Thymus (tissue), 11 donors: ENCODE data around the gene CLSTN2. TPM values are rescaled to one million over a fixed set of nuclear protein-coding genes. Genes with fewer than 3 reads are reported as not detected.

ENCODE experiments used
- DNase-seq, 9 donors: peaks; one replicate each; pipeline ENCODE4 v3.0.0-alpha.2; 2013; ENCODE audit warnings: low spot score in 9 of 9, low read depth in 6 of 9, missing footprints in 1 of 9
- H3K27ac ChIP-seq, 2 donors: one replicate each; pipeline ENCODE4 v1.5.1; 2013; ENCODE audit warnings: control low read depth in 1 of 2, low read depth in 1 of 2, low read length in 1 of 2, mild to moderate bottlenecking in 1 of 2, moderate library complexity in 1 of 2
- H3K27me3 ChIP-seq, 2 donors: one replicate each; pipeline ENCODE4 v1.5.1; 2013; ENCODE audit warnings: low read length in 1 of 2; ENCODE audit not compliant: control insufficient read depth in 2 of 2, insufficient read depth in 1 of 2
- H3K36me3 ChIP-seq, 2 donors: one replicate each; pipeline ENCODE4 v1.5.1; 2013; ENCODE audit warnings: low read length in 1 of 2, mild to moderate bottlenecking in 1 of 2, moderate library complexity in 1 of 2; ENCODE audit not compliant: control insufficient read depth in 2 of 2, insufficient read depth in 2 of 2
- H3K4me1 ChIP-seq, 2 donors: one replicate each; pipeline ENCODE4 v1.5.1; 2013; ENCODE audit warnings: low read length in 2 of 2; ENCODE audit not compliant: control insufficient read depth in 2 of 2, insufficient read depth in 2 of 2
- H3K4me3 ChIP-seq, 2 donors: one replicate each; pipeline ENCODE4 v1.5.1; 2013; ENCODE audit warnings: low read length in 2 of 2, control low read depth in 1 of 2, mild to moderate bottlenecking in 1 of 2
- H3K9me3 ChIP-seq, 2 donors: one replicate each; pipeline ENCODE4 v1.5.1; 2013; ENCODE audit warnings: low read length in 1 of 2, mild to moderate bottlenecking in 1 of 2; ENCODE audit not compliant: control insufficient read depth in 2 of 2, insufficient read depth in 1 of 2
- WGBS: extraction: QIAGEN DNeasy Blood & Tissue Kit; methylation state at CpG from one replicate; pipeline ENCODE4 v1.1.7; 2013; 5-methylcytosine and 5-hydroxymethylcytosine counted together
- polyA plus RNA-seq: library from polyadenylated mRNA; stranded (reverse); fragments of 200-250 nt; gene quantifications from one replicate; pipeline ENCODE4 v1.2.3, GENCODE V29; 2013
- total RNA-seq: library from RNA; stranded (reverse); fragments of 120-200 nt; gene quantifications from one replicate; pipeline ENCODE4 v1.2.4, GENCODE V29; 2013
- donor health status: healthy.

Gene CLSTN2
- total and polyA plus RNA-seq, 2 donors = 0.25 to 0.61 TPM

DNA sequence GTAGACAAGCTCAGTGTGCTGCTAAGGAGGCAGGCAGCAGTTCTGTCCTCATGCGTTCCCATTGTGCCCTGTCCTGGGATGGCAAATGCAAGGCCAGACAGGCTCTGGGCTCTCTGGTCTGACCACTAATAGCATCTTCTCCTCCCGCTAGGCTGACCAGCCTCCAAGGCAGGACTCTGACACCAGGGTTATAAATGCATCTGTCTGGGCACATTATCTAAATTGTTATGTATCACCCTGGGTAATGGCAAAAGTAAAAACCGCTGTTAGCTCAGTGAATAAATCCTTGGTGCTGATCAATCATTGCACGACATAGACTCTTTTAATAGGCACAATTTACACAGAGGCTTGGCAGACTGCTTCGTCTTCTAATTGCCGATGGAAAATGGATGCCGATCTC, 85.6 kb downstream of the CLSTN2 start:
- Histone ChIP-seq H3K36me3 (no peaks in the 10 kb centered on the region), H3K4me1 (no peaks in the 10 kb centered on the region), H3K4me3 (no peak overlapping the region), H3K9me3 (no peaks in the 10 kb centered on the region), H3K27me3 (no peaks in the 10 kb centered on the region), H3K27ac (no peak overlapping the region)
- 93% methylated on average over 7 of the region's 7 CpGs for WGBS
- DNase-seq = no peak

DNA sequence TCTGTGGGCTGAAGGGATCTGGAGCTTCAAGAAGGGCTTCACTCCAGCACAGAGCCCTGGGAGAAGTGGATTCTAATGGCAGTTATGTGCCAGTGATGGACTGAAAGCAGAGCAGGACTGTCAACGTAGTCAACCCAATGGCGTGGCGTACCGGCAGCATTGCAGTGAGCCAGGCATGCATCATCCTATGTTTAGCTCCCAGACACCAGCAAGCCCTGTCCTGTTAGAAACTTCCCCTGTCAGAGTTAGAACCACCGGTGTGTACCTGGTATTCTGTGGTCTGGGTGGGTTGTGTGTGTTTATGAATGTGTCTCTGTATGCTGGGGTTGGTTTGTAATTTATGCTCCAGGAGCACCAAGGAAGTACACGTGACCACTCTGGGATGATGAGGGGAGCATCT, 86.3 kb downstream of the CLSTN2 start:
- Histone ChIP-seq H3K27me3 (no peaks in the 10 kb centered on the region), H3K36me3 (no peaks in the 10 kb centered on the region), H3K9me3 (no peaks in the 10 kb centered on the region), H3K4me3 (no peak overlapping the region), H3K4me1 (no peaks in the 10 kb centered on the region), H3K27ac (no peak overlapping the region)
- no peak for DNase-seq
- 96% methylated on average over 6 of the region's 6 CpGs for WGBS

DNA sequence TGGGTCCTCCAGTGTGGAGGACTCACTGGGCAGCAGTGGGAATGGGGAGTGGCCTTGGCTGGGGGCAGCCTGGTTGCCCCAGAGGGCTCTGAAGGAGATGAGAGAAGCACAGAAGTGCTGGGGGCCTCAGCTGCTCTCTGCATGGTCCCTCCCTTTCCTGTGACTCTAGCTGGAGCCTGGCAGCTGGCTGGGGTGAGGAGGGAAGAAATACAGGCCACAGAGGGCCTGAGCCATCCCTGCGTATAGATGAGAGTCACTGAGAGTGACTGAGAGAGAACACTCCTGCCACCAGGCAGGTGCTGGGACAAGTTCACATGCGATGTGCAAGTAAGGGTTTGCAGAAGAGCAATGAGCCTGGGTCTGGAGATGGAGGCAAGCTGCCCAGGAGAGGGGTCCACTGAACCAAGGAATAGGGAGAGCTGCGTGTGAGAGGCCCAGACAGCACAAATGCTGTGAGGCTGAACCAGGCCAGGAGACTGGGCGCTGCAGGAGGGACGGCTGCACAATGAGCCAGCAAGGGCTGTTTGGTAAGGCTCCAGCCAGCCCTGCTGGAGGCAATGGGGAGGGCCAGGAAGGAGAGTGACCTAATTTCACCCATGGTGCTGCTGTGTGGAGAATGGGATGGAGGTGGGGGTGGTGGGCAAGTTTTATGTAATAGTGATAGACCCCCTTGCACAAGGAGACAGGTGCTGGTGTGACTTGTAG, 87.2 kb downstream of the CLSTN2 start:
- H3K36me3 ChIP-seq = no peaks in the 10 kb centered on the region
- H3K4me3 ChIP-seq = no peak overlapping the region
- H3K27ac ChIP-seq = no peak overlapping the region
- no peaks in the 10 kb centered on the region for H3K9me3 ChIP-seq
- DNase-seq = no peak
- no peaks in the 10 kb centered on the region for H3K4me1 ChIP-seq
- no peaks in the 10 kb centered on the region for H3K27me3 ChIP-seq
- WGBS = 80% methylated on average over 5 of the region's 5 CpGs

DNA sequence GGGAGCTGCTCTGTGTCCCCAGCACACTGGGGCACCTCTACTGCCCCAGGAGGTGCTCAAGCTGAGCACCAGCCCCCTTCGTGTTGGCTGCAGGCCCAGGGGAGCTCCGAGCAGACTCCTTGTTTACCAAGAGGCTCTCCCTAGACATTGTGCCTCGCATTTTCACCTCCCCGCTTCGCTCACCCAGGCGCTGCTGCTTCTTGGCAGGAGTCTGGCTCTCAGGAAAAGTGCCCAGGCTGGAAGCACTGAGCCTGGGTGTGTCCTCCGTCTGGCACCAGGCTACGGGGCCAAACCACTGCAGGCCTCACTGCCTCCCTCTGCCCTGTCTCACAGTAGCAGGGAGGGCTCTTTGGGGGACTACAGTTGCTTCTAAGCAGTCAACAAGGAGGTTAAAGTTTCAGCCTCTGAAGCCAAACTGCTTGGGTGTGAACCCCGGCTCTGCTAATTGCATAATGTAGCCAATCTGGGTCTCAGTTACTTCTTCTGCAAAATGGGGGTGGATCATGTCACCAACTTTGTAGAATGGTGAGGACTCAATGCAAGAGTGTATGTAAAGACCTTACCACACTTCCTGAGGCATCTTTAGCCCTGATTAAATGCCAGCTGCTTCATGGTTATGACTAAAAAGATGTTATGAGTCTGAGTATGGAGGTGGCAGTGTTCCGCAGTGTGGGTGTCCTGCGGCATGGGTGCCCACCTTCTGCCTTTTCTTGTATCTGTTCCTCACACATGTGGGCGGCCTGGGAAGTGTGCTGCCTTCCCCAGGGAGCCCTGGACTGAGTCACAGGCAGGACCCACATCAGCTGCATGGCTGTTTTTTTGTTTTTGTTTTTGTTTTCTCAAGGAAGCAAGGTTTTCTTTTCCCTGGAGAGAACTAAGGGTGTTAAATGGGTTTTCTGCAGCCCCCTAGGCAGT, 88.9 kb downstream of the CLSTN2 start:
- Histone ChIP-seq H3K27me3 (no peaks in the 10 kb centered on the region), H3K4me1 (no peaks in the 10 kb centered on the region), H3K9me3 (no peaks in the 10 kb centered on the region), H3K4me3 (no peak overlapping the region), H3K27ac (no peak overlapping the region), H3K36me3 (no peaks in the 10 kb centered on the region)
- no peak for DNase-seq
- WGBS = 88% methylated on average over 12 of the region's 12 CpGs

DNA sequence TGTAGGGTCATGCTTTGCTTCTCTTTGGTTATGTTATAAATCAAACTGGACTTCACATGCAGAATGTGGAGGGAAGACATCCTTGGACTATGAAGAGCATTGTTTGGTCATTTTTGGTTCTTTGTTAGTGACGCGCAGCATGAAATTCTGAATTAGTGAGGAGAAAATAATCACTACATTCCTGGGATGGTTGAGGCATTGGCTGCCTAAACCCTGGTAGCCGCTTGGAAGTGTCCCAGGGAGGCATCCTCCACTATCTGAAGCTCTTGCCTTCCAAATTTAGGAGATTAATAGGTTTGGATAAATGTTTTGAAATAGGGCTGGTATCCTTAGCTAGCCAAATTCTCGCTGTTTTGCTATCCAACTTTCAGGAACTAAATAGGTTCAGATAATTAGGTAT, 96.2 kb downstream of the CLSTN2 start:
- no peaks in the 10 kb centered on the region for H3K4me1 ChIP-seq
- WGBS = 94% methylated on average over 4 of the region's 4 CpGs
- no peaks in the 10 kb centered on the region for H3K27me3 ChIP-seq
- H3K36me3 ChIP-seq = no peaks in the 10 kb centered on the region
- no peaks in the 10 kb centered on the region for H3K9me3 ChIP-seq
- no peak overlapping the region for H3K4me3 ChIP-seq
- no peak for DNase-seq
- H3K27ac ChIP-seq = no peak overlapping the region

DNA sequence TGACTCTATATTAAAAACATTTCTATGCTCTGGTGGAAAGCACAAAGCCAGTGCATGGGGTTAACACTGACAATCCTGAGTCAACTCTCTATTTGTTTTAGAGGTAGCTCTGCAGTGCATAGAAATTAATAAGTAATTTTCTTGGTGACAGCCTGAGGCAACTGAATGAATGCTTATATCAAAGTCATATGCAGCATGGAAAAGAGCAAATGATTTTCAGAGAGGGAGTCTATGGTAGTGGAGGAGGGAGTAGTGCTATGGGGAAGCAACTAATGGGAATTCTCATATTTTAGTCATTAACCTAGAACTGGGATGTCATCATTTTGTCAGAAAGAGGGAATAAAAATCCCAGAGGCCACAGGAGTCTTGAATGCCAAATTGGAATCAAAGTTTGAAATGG, 99.1 kb downstream of the CLSTN2 start:
- Histone ChIP-seq H3K27me3 (no peaks in the 10 kb centered on the region), H3K4me3 (no peak overlapping the region), H3K4me1 (no peaks in the 10 kb centered on the region), H3K9me3 (no peaks in the 10 kb centered on the region), H3K27ac (no peak overlapping the region), H3K36me3 (no peaks in the 10 kb centered on the region)
- DNase-seq = no peak

DNA sequence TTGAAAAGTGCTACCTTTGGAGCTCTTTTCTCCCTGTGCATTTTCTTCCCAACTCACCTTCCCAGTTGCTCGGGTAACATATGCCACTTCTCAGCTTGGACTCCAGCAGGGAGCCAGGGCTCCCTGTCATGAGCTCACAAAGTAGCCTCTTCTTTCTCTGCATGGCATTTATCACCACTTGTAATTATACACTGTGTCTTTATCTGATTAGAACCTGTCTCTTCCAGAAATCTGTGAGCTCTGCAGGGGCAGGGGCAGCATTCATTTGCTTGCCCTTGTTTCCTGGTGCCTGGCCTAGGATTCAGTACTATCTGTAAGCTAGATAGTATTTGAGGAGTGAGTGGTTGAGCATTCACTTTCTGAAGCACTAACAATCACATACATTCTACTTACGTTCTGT, 100.9 kb downstream of the CLSTN2 start:
- no peak for DNase-seq
- H3K36me3 ChIP-seq = no peaks in the 10 kb centered on the region
- no peak overlapping the region for H3K4me3 ChIP-seq
- no peak overlapping the region for H3K27ac ChIP-seq
- H3K4me1 ChIP-seq = no peaks in the 10 kb centered on the region
- H3K9me3 ChIP-seq = no peaks in the 10 kb centered on the region
- H3K27me3 ChIP-seq = no peaks in the 10 kb centered on the region
- WGBS = 50% methylated on average over 2 of the region's 2 CpGs

DNA sequence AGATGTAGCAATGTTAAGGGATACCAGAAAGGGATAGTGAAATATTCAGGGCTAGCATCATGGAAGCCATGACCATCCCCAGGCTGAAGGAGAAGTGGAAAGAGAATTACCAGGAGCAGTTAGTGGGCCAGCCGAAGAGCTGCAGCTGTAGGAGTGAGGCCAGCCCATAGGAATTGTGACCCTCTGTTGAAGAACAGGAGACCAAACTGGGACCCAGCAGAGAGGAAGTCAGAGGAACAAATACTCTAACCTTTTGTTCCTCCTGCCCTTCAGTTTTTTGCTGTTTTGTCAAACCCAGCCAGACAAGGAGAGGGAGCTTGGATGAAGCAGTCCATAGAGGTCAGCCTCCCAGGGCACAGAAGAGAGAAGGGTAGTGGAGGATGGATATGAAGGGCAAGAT, 115.4 kb downstream of the CLSTN2 start:
- WGBS = 100% methylated on average over 1 of the region's 1 CpG
- Histone ChIP-seq H3K4me1 (no peaks in the 10 kb centered on the region), H3K27ac (no peak overlapping the region), H3K27me3 (no peaks in the 10 kb centered on the region), H3K4me3 (no peak overlapping the region), H3K9me3 (no peaks in the 10 kb centered on the region), H3K36me3 (no peaks in the 10 kb centered on the region)
- DNase-seq = no peak
